ENCODE measurements around the gene ZNF766.

GRCh38 chr19:52297601-52298364 is 28.4 kb downstream of the ZNF766 start:
- TF ChIP-seq, protein P1, sequence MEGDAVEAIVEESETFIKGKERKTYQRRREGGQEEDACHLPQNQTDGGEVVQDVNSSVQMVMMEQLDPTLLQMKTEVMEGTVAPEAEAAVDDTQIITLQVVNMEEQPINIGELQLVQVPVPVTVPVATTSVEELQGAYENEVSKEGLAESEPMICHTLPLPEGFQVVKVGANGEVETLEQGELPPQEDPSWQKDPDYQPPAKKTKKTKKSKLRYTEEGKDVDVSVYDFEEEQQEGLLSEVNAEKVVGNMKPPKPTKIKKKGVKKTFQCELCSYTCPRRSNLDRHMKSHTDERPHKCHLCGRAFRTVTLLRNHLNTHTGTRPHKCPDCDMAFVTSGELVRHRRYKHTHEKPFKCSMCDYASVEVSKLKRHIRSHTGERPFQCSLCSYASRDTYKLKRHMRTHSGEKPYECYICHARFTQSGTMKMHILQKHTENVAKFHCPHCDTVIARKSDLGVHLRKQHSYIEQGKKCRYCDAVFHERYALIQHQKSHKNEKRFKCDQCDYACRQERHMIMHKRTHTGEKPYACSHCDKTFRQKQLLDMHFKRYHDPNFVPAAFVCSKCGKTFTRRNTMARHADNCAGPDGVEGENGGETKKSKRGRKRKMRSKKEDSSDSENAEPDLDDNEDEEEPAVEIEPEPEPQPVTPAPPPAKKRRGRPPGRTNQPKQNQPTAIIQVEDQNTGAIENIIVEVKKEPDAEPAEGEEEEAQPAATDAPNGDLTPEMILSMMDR (IDR thresholded peaks at IDR 0.05): no peak
- TF ChIP-seq, protein P2, sequence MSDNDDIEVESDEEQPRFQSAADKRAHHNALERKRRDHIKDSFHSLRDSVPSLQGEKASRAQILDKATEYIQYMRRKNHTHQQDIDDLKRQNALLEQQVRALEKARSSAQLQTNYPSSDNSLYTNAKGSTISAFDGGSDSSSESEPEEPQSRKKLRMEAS (IDR thresholded peaks at IDR 0.05): no peak
- no peak for TF ChIP-seq POLR2AphosphoS2 (conservative IDR thresholded peaks at IDR 0.05; ENCODE audit: low read length)
- no peak for TF ChIP-seq NFE2L2 (conservative IDR thresholded peaks at IDR 0.05; ENCODE audit: low read length)
- TF ChIP-seq BHLHE40 (IDR thresholded peaks at IDR 0.05; ENCODE audit: low read depth, low read length): no peak
- TF ChIP-seq EP300 (IDR thresholded peaks at IDR 0.05): no peak
- no peak for TF ChIP-seq RCOR1 (IDR thresholded peaks at IDR 0.05; ENCODE audit: low read depth, low read length)
- TF ChIP-seq KDM5A (IDR thresholded peaks at IDR 0.05): no peak
- no peak for TF ChIP-seq HMGXB4 (CRISPR knock-in tag; IDR thresholded peaks at IDR 0.05; ENCODE audit: borderline replicate concordance)
- TF ChIP-seq POLR2A (IDR thresholded peaks at IDR 0.05; ENCODE audit: low read length): no peak
- TF ChIP-seq TP53 (CRISPR knock-in tag; IDR thresholded peaks at IDR 0.05): 0 out of 2 replicates have a peak, but pooled peaks have one; percentile 16
